ENCODE data around the gene NNT.

NNT gene

GRCh38 chr5:43620944-43621505, 18.0 kb downstream of the NNT start:
- DNase-seq (ENCODE audit: low spot score), result no peak
- in situ Hi-C loops (cut with MboI; ENCODE audit: low pct_unique_long_range_greater_than_20kb, low sequenced_read_pairs, unreplicated experiment), result no loop called here
- TF ChIP-seq CTCF (IDR thresholded peaks at IDR 0.05; ENCODE audit: extremely low read depth, insufficient read depth, missing control alignments), result no peak

- no peak for TF ChIP-seq CTCF (IDR thresholded peaks at IDR 0.05; ENCODE audit: extremely low read depth, insufficient read depth, missing control alignments)
- DNase-seq (ENCODE audit: low spot score), result no peak
- in situ Hi-C loops (cut with MboI; ENCODE audit: low pct_unique_long_range_greater_than_20kb, low sequenced_read_pairs, unreplicated experiment), result no loop called here
These were observed 19.1 kb downstream of the NNT start for GRCh38 chr5:43622074-43622473.

GRCh38 chr5:43623048-43623680, 20.2 kb downstream of the NNT start:
- no peak for TF ChIP-seq CTCF (IDR thresholded peaks at IDR 0.05; ENCODE audit: extremely low read depth, insufficient read depth, missing control alignments)
- DNase-seq (ENCODE audit: low spot score), result no peak
- in situ Hi-C loops (cut with MboI; ENCODE audit: low pct_unique_long_range_greater_than_20kb, low sequenced_read_pairs, unreplicated experiment), result no loop called here

- in situ Hi-C loops (cut with MboI; ENCODE audit: low pct_unique_long_range_greater_than_20kb, low sequenced_read_pairs, unreplicated experiment), result no loop called here
- DNase-seq (ENCODE audit: low spot score), result no peak
- peak; percentile 22 for TF ChIP-seq CTCF (IDR thresholded peaks at IDR 0.05; ENCODE audit: extremely low read depth, insufficient read depth, missing control alignments)
These were observed 24.0 kb downstream of the NNT start for GRCh38 chr5:43627028-43627427.

- peak; percentile 21 for DNase-seq (ENCODE audit: low spot score)
- in situ Hi-C loops (cut with MboI; ENCODE audit: low pct_unique_long_range_greater_than_20kb, low sequenced_read_pairs, unreplicated experiment), result no loop called here
- TF ChIP-seq CTCF (IDR thresholded peaks at IDR 0.05; ENCODE audit: extremely low read depth, insufficient read depth, missing control alignments), result peak; percentile 62
These were observed 28.4 kb downstream of the NNT start for GRCh38 chr5:43631182-43631910.

- DNase-seq (ENCODE audit: low spot score), result no peak
- in situ Hi-C loops (cut with MboI; ENCODE audit: low pct_unique_long_range_greater_than_20kb, low sequenced_read_pairs, unreplicated experiment), result no loop called here
- TF ChIP-seq CTCF (IDR thresholded peaks at IDR 0.05; ENCODE audit: extremely low read depth, insufficient read depth, missing control alignments), result no peak
These were observed 31.6 kb downstream of the NNT start for GRCh38 chr5:43634621-43635020.

Measured in GM13977 (cell line).